Endothelial cell of umbilical vein (primary cell): ENCODE data around the gene MBOAT2. TPM values are rescaled to one million over a fixed set of nuclear protein-coding genes. Genes with fewer than 3 reads are reported as not detected.

ENCODE experiments used
- BruUV-seq: library from RNA; stranded (reverse); fragments of 400-500 nt; replicated peaks from 2 replicates; lab custom pipeline; 2021; lab: Mats Ljungman, UMichigan
- CTCF ChIA-PET: fragments of 300-600, 350-600 bp; sonication (Branson Sonifier 250); formaldehyde crosslinking; loops from one replicate; lab custom pipeline; 2021; ENCODE audit warnings: antibody characterized with exemption, inconsistent platforms; lab: Charles Lee
- POLR2A ChIA-PET: fragments of 300-600, 350-600 bp; sonication (Branson Sonifier 250); formaldehyde crosslinking; loops from one replicate; lab custom pipeline; 2021; ENCODE audit warnings: antibody characterized with exemption, inconsistent platforms; lab: Charles Lee
- DNase-seq: peaks from one replicate; pipeline ENCODE4 v3.0.0-alpha.2; 2011; ENCODE audit warnings: low read depth, low spot score
- FAIRE-seq: peaks from 2 replicates; lab custom pipeline; 2011; peaks lifted over from hg19 to GRCh38; lab: Jason Lieb, UNC
- H2AFZ ChIP-seq: 2 replicates; pipeline ENCODE4 v1.6.0; 2012; ENCODE audit warnings: low read depth, low read length, control low read depth, inconsistent platforms
- H3K27ac ChIP-seq: 2 replicates; pipeline ENCODE4 v1.5.1; 2011; ENCODE audit warnings: low read depth, mild to moderate bottlenecking, control low read depth, low read length, moderate library complexity; ENCODE audit not compliant: insufficient read depth
- H3K27me3 ChIP-seq, 2 experiments: 2 replicates each; pipeline versions ENCODE4 v1.6.0 to v1.6.1; 2011; ENCODE audit warnings: low read length in 2 of 2, mixed read lengths in 1 of 2; ENCODE audit not compliant: control insufficient read depth in 2 of 2, insufficient read depth in 2 of 2
- H3K36me3 ChIP-seq, 2 experiments: 2 replicates in 1 of 2; 3 replicates in 1 of 2; pipeline ENCODE4 v1.5.1; 2011; ENCODE audit warnings: low read length in 2 of 2, mild to moderate bottlenecking in 1 of 2, moderate library complexity in 1 of 2; ENCODE audit not compliant: control insufficient read depth in 2 of 2, insufficient read depth in 2 of 2; ENCODE audit errors: extremely low read depth in 1 of 2
- H3K4me1 ChIP-seq: 3 replicates; pipeline ENCODE4 v1.5.1; 2011; ENCODE audit warnings: mild to moderate bottlenecking, low read length; ENCODE audit not compliant: control insufficient read depth, insufficient read depth; ENCODE audit errors: extremely low read depth
- H3K4me2 ChIP-seq: 2 replicates; pipeline ENCODE4 v1.6.1; 2011; ENCODE audit warnings: low read length, control low read depth, mixed read lengths; ENCODE audit not compliant: insufficient read depth
- H3K4me3 ChIP-seq, 3 experiments: fragments of 200-600 bp in 1 of 3; sonication (generic), shearing (Covaris generic) in 1 of 3; replicated peaks in 1 of 3; 2 replicates each; pipeline ENCODE4 v1.5.1; 2011 to 2016; ENCODE audit warnings: control low read depth in 3 of 3, low read length in 3 of 3, mild to moderate bottlenecking in 2 of 3, inconsistent platforms in 1 of 3, low read depth in 1 of 3, moderate library complexity in 1 of 3; ENCODE audit not compliant: insufficient read depth in 1 of 3
- H3K79me2 ChIP-seq: 2 replicates; pipeline ENCODE4 v1.6.0; 2012; ENCODE audit warnings: low read length, inconsistent platforms; ENCODE audit not compliant: control insufficient read depth, insufficient read depth
- H3K9ac ChIP-seq: replicated peaks from 2 replicates; pipeline ENCODE3; 2011; ENCODE audit warnings: low read length, control low read depth; ENCODE audit not compliant: insufficient read depth; ENCODE audit errors: extremely low read depth
- H3K9me1 ChIP-seq: replicated peaks from 3 replicates; pipeline ENCODE4 v1.6.0; 2011; ENCODE audit warnings: mild to moderate bottlenecking, low read length; ENCODE audit not compliant: control insufficient read depth, insufficient read depth; ENCODE audit errors: extremely low read depth
- H3K9me3 ChIP-seq: replicated peaks from 2 replicates; pipeline ENCODE4 v1.5.1; 2012; ENCODE audit warnings: low read length, inconsistent platforms; ENCODE audit not compliant: control insufficient read depth, insufficient read depth
- H4K20me1 ChIP-seq: replicated peaks from 2 replicates; pipeline ENCODE3; 2011; ENCODE audit warnings: mild to moderate bottlenecking, low read length; ENCODE audit not compliant: control insufficient read depth, insufficient read depth; ENCODE audit errors: extremely low read depth
- CTCF ChIP-seq, 2 donors: IDR thresholded peaks; 1 replicate in 1 of 2; 2 replicates in 1 of 2; pipeline ENCODE4 v1.5.1; 2011; ENCODE audit warnings: low read length in 2 of 2, mild to moderate bottlenecking in 2 of 2, moderate library complexity in 2 of 2, control low read depth in 1 of 2, inconsistent platforms in 1 of 2, low read depth in 1 of 2; ENCODE audit not compliant: insufficient read depth in 1 of 2; ENCODE audit errors: extremely low read depth in 1 of 2
- EZH2 ChIP-seq: IDR thresholded peaks from 2 replicates; pipeline ENCODE4 v1.6.1; 2012; ENCODE audit warnings: borderline replicate concordance, low read depth, mild to moderate bottlenecking, moderate library complexity, low read length, inconsistent platforms; ENCODE audit not compliant: severe bottlenecking
- FOS ChIP-seq: IDR thresholded peaks from 2 replicates; pipeline ENCODE4 v1.6.1; 2011; ENCODE audit warnings: mild to moderate bottlenecking, low read length, moderate library complexity, borderline replicate concordance; ENCODE audit not compliant: insufficient read depth
- GATA2 ChIP-seq: IDR thresholded peaks from 2 replicates; pipeline ENCODE4 v1.7.0; 2011; ENCODE audit warnings: low read depth, mild to moderate bottlenecking, moderate library complexity, mixed read lengths, low read length; ENCODE audit not compliant: insufficient read length, insufficient read depth
- JUN ChIP-seq: IDR thresholded peaks from 2 replicates; pipeline ENCODE4 v1.6.1; 2011; ENCODE audit warnings: borderline replicate concordance, low read depth; ENCODE audit not compliant: insufficient read length, insufficient read depth
- MAX ChIP-seq: IDR thresholded peaks from 2 replicates; pipeline ENCODE4 v1.6.1; 2011; ENCODE audit not compliant: insufficient read depth, insufficient read length
- MYC ChIP-seq: IDR thresholded peaks from one replicate; pipeline ENCODE4 v1.6.1; 2011; ENCODE audit warnings: mild to moderate bottlenecking, low read depth, low read length
- POLR2A ChIP-seq: IDR thresholded peaks from 2 replicates; pipeline ENCODE4 v1.6.1; 2012; ENCODE audit warnings: low read depth, mild to moderate bottlenecking, control low read depth, low read length
- POLR2AphosphoS5 ChIP-seq: IDR thresholded peaks from 2 replicates; pipeline ENCODE4 v1.6.1; 2012; ENCODE audit warnings: low read depth, mild to moderate bottlenecking, control low read depth, low read length, moderate library complexity; ENCODE audit not compliant: insufficient read depth
- dilution Hi-C: fragments of 300-500 bp; cut with MboI; formaldehyde crosslinking; loops from one replicate; pipeline ENCODE4 v1.15.0; 2019; ENCODE audit warnings: low sequenced_read_pairs; ENCODE audit not compliant: extremely low pct_ligation_motif_present
- intact Hi-C: fragments of 100-400 bp; cut with micrococcal nuclease; formaldehyde crosslinking; loops from one replicate; pipeline ENCODE4 v1.10.0; 2022
- polyA plus RNA-seq, 4 experiments: library from polyadenylated mRNA; depleted of rRNA in 3 of 4; stranded (reverse) in 3 of 4; unstranded in 1 of 4; fragments of >200 nt; gene quantifications; 2 replicates each; pipeline versions ENCODE4 v1.2.1 to v1.2.3, GENCODE V29; 2011 to 2012; ENCODE audit warnings: missing spikeins in 1 of 4
- total RNA-seq: library from RNA; stranded (reverse); gene quantifications from 2 replicates; pipeline ENCODE4 v1.2.3, GENCODE V29; 2021

Gene MBOAT2
- total and polyA plus RNA-seq, 2 donors (not counting 3 experiments of a cell fraction or from before 2014, with no cell fraction given): 10.9 to 22.1 TPM

- TF ChIP-seq POLR2AphosphoS5 (no peak), GATA2 (no peak), EZH2 (no peak), MYC (no peak), FOS (no peak), POLR2A (no peak), CTCF (IDR thresholded peaks at IDR 0.05; ENCODE audit: extremely low read depth in 1 of 2, insufficient read depth in 1 of 2, low read depth in 1 of 2, low read length in 2 of 2) (no peak), JUN (no peak), MAX (no peak)
- ChIA-PET POLR2A (no interaction called here), CTCF (no interaction called here)
- H3K27me3 ChIP-seq: peaks cover 3 to 5% of the 10 kb centered on the region in 2 experiments
- DNase-seq (no peak), FAIRE-seq (no peak)
- no peak overlapping the region for H3K9ac ChIP-seq
- H3K79me2 ChIP-seq: peaks cover 12% of the 10 kb centered on the region
- intact Hi-C loops: no loop called here
- H3K36me3 ChIP-seq: no peaks in the 10 kb centered on the region
- no peak overlapping the region for H2AFZ ChIP-seq
- no peaks in the 10 kb centered on the region for H3K9me3 ChIP-seq
- dilution Hi-C loops: no loop called here
- H4K20me1 ChIP-seq: no peaks in the 10 kb centered on the region
- H3K27ac ChIP-seq: no peak overlapping the region
- H3K9me1 ChIP-seq: no peaks in the 10 kb centered on the region
- no peak overlapping the region for H3K4me2 ChIP-seq
- no TSS peak for BruUV-seq
- H3K4me3 ChIP-seq: no peak overlapping the region
- peaks cover 9% of the 10 kb centered on the region for H3K4me1 ChIP-seq
Observed at GRCh38 chr2:8840475-8841091, 162.9 kb downstream of the MBOAT2 start.
